OCI-LY7 (cell line): ENCODE data around the gene DNAH6. TPM values are rescaled to one million over a fixed set of nuclear protein-coding genes. Genes with fewer than 3 reads are reported as not detected.
"Not testable (repeated sequence)": the region's sequence is repeated elsewhere in the genome, so short reads cannot be mapped to it uniquely, and the experiment has no call there.

Experiments used
- BruUV-seq: library from RNA; stranded (reverse); fragments of 400-500 nt; replicated peaks from 2 replicates; lab custom pipeline; 2021; lab: Mats Ljungman, UMichigan
- CTCF ChIA-PET: fragments of 300-600 bp; sonication (Branson Sonifier 250); formaldehyde crosslinking; loops from one replicate; lab custom pipeline; 2022; ENCODE audit warnings: antibody characterized with exemption; ENCODE audit not compliant: unreplicated experiment; lab: Charles Lee
- POLR2A ChIA-PET: fragments of 300-600 bp; sonication (Branson Sonifier 250); formaldehyde crosslinking; loops from one replicate; lab custom pipeline; 2022; ENCODE audit warnings: antibody characterized with exemption; lab: Charles Lee
- DNase-seq: peaks from one replicate; pipeline ENCODE4 v3.0.0-alpha.2; 2015; ENCODE audit warnings: low spot score
- H2AFZ ChIP-seq: fragments of 200-600 bp; sonication (generic), shearing (Covaris generic); 2 replicates; pipeline ENCODE4 v1.6.1; 2014; ENCODE audit warnings: mild to moderate bottlenecking, antibody characterized with exemption, low read length, moderate library complexity
- H3K27ac ChIP-seq: fragments of 200-600 bp; sonication (generic); 2 replicates; pipeline ENCODE4 v1.5.1; 2014; ENCODE audit warnings: mixed run types, low read depth, mild to moderate bottlenecking, moderate library complexity, low read length, inconsistent platforms; ENCODE audit not compliant: poor library complexity, severe bottlenecking
- H3K36me3 ChIP-seq: fragments of 200-600 bp; sonication (generic); 2 replicates; pipeline ENCODE4 v1.6.1; 2014; ENCODE audit warnings: mild to moderate bottlenecking, antibody characterized with exemption, low read length, moderate library complexity, mixed read lengths; ENCODE audit not compliant: insufficient read depth
- H3K4me1 ChIP-seq: fragments of 200-600 bp; sonication (generic); 2 replicates; pipeline ENCODE4 v1.5.1; 2014; ENCODE audit warnings: mild to moderate bottlenecking, low read length; ENCODE audit not compliant: insufficient read depth, poor library complexity, severe bottlenecking
- H3K4me2 ChIP-seq: fragments of 200-600 bp; sonication (generic); 2 replicates; pipeline ENCODE4 v1.6.1; 2014; ENCODE audit warnings: mild to moderate bottlenecking, low read length
- H3K4me3 ChIP-seq: fragments of 200-600 bp; sonication (generic); 2 replicates; pipeline ENCODE4 v1.5.1; 2014; ENCODE audit warnings: mild to moderate bottlenecking, low read depth, low read length; ENCODE audit not compliant: poor library complexity, severe bottlenecking
- H3K79me2 ChIP-seq: fragments of 200-600 bp; sonication (generic); 2 replicates; pipeline ENCODE4 v1.6.1; 2016; ENCODE audit warnings: low read depth, mild to moderate bottlenecking, low read length, moderate library complexity, mixed read lengths; ENCODE audit not compliant: insufficient read depth
- H3K9me2 ChIP-seq: fragments of 200-600 bp; sonication (generic); 2 replicates; pipeline ENCODE4 v1.6.1; 2016; ENCODE audit warnings: mild to moderate bottlenecking, low read length, mixed read lengths; ENCODE audit not compliant: insufficient read depth
- H3K9me3 ChIP-seq: fragments of 200-600 bp; sonication (generic); 2 replicates; pipeline ENCODE4 v1.6.1; 2014; ENCODE audit warnings: mild to moderate bottlenecking, mixed run types, low read length, mixed read lengths
- H4K20me1 ChIP-seq: fragments of 200-600 bp; sonication (generic); 2 replicates; pipeline ENCODE4 v1.6.1; 2014; ENCODE audit warnings: mild to moderate bottlenecking, antibody characterized with exemption, low read length, moderate library complexity, mixed read lengths; ENCODE audit not compliant: insufficient read depth
- EZH2phosphoT487 ChIP-seq: fragments of 200-600 bp; sonication (generic); IDR thresholded peaks from 2 replicates; pipeline ENCODE4 v1.6.1; 2018; ENCODE audit warnings: low read depth, borderline replicate concordance, mild to moderate bottlenecking, mixed run types, antibody characterized with exemption, low read length, moderate library complexity, mixed read lengths
- intact Hi-C: fragments of 100-400 bp; cut with micrococcal nuclease; formaldehyde crosslinking; loops from one replicate; pipeline ENCODE4 v1.10.0; 2022; ENCODE audit not compliant: unreplicated experiment
- total RNA-seq, 2 experiments: library from RNA; depleted of rRNA in 1 of 2; stranded (reverse); fragments of >200 nt in 1 of 2; shearing (Covaris generic) in 1 of 2; gene quantifications; 2 replicates each; pipeline ENCODE4 v1.2.3, GENCODE V29; 2014 to 2022
- TF ChIP-seq, protein P1 (sequence below): fragments of 200-600 bp; sonication (generic); conservative IDR thresholded peaks from 2 replicates; pipeline ENCODE4 v1.5.1; 2014; ENCODE audit warnings: mild to moderate bottlenecking, antibody characterized with exemption, low read length, moderate library complexity, mixed read lengths

DNAH6 gene
- total RNA-seq, 2 experiments from 2014 or later = 0.63 to 1.6 TPM

DNA sequence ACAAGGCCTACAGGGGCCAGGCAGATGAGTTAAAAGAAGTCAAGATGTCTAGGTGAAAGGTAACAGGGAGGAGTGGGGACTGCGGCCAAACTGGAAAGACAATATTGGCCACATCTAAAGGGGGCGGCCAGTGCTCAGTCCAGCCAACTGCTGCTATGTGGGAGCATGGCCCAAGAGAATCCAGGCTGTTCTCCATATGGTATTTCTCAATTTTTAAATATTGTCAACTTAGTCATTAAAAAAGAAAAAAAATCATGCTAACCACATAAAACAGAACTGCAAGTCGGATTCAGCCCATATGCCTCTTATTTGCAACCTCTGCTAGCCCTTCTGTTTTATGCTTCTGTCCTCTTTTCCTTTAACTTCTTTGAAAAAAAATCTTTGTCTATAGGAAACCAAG, 349.8 kb downstream of the DNAH6 start:
- Histone ChIP-seq H3K9me2 (no peaks in the 10 kb centered on the region), H3K4me1 (no peaks in the 10 kb centered on the region), H3K9me3 (no peaks in the 10 kb centered on the region), H3K4me2 (no peak overlapping the region), H3K36me3 (no peaks in the 10 kb centered on the region), H3K79me2 (no peaks in the 10 kb centered on the region), H2AFZ (no peak overlapping the region), H3K27ac (no peak overlapping the region), H4K20me1 (no peaks in the 10 kb centered on the region), H3K4me3 (no peak overlapping the region)
- TF ChIP-seq EZH2phosphoT487 = no peak
- TF ChIP-seq, protein P1, sequence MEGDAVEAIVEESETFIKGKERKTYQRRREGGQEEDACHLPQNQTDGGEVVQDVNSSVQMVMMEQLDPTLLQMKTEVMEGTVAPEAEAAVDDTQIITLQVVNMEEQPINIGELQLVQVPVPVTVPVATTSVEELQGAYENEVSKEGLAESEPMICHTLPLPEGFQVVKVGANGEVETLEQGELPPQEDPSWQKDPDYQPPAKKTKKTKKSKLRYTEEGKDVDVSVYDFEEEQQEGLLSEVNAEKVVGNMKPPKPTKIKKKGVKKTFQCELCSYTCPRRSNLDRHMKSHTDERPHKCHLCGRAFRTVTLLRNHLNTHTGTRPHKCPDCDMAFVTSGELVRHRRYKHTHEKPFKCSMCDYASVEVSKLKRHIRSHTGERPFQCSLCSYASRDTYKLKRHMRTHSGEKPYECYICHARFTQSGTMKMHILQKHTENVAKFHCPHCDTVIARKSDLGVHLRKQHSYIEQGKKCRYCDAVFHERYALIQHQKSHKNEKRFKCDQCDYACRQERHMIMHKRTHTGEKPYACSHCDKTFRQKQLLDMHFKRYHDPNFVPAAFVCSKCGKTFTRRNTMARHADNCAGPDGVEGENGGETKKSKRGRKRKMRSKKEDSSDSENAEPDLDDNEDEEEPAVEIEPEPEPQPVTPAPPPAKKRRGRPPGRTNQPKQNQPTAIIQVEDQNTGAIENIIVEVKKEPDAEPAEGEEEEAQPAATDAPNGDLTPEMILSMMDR = no peak
- no TSS peak for BruUV-seq
- CTCF ChIA-PET = no interaction called here
- intact Hi-C loops = loop anchor here (10.0 kb wide), 1 partner anchor 231 kb away; no protein-coding TSS in a partner anchor
- no peak for DNase-seq
- POLR2A ChIA-PET = no interaction called here

DNA sequence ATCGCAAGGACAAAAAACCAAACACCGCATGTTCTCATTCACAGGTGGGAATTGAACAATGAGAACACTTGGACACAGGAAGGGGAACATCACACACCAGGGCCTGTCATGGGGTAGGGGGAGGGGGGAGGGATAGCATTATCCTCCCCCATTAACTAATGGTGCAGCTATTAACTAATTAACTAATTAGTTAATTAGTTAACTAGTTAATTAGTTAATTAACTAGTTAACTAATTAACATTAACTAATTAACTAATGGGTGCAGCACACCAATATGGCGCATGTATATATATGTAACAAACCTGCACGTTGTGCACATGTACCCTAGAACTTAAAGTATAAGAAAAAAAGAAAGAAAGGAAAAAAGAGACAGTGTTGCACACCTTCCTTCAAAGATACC, 352.0 kb downstream of the DNAH6 start:
- POLR2A ChIA-PET = interaction anchor here (0.6 kb wide), 1 partner anchor 138 kb away, joined by 3 read pairs; no protein-coding TSS in a partner anchor
- H3K27ac ChIP-seq, H4K20me1 ChIP-seq, H3K79me2 ChIP-seq, H3K36me3 ChIP-seq, DNase-seq, BruUV-seq, H3K4me3 ChIP-seq, H3K9me3 ChIP-seq, H3K9me2 ChIP-seq, H3K4me2 ChIP-seq, H3K4me1 ChIP-seq, CTCF ChIA-PET, H2AFZ ChIP-seq: not testable (repeated sequence)
- intact Hi-C loops = loop anchor here (10.0 kb wide), 1 partner anchor 234 kb away; no protein-coding TSS in a partner anchor

Other genes with a start within 250 kb of the DNAH6 start
- 47.5 and 50.6 TPM in 2 replicates for gene SUCLG1, start 57.2 kb upstream of the DNAH6 start, total RNA-seq (2014; rRNA removed; shearing (Covaris generic))
- 62.3 and 66.4 TPM in 2 replicates for gene SUCLG1, start 57.2 kb upstream of the DNAH6 start, total RNA-seq (2022)